Liver (tissue), 9 donors: ENCODE measurements around the gene ADRM1. TPM values are rescaled to one million over a fixed set of nuclear protein-coding genes. Genes with fewer than 3 reads are reported as not detected.
A peak's percentile ranks its signal among the peaks of the same experiment; 100 is the strongest.

ENCODE experiments used
- DNase-seq: peaks from one replicate; pipeline ENCODE4 v3.0.0-alpha.2; 2017; ENCODE audit warnings: low spot score
- H3K27ac ChIP-seq, 2 donors: one replicate each; pipeline ENCODE4 v1.7.0; 2013; ENCODE audit warnings: inconsistent platforms in 2 of 2, low read length in 2 of 2, control low read depth in 1 of 2, low read depth in 1 of 2, mild to moderate bottlenecking in 1 of 2
- H3K27me3 ChIP-seq, 4 donors: one replicate each; pipeline versions ENCODE4 v1.6.1 to v1.7.0; 2013; ENCODE audit warnings: low read length in 3 of 4, inconsistent platforms in 1 of 4, mild to moderate bottlenecking in 1 of 4, moderate library complexity in 1 of 4; ENCODE audit not compliant: control insufficient read depth in 4 of 4, insufficient read depth in 4 of 4
- H3K36me3 ChIP-seq, 4 donors: one replicate each; pipeline versions ENCODE4 v1.6.1 to v1.7.0; 2013; ENCODE audit warnings: low read length in 3 of 4, mild to moderate bottlenecking in 3 of 4, low read depth in 1 of 4, moderate library complexity in 1 of 4; ENCODE audit not compliant: control insufficient read depth in 4 of 4, insufficient read depth in 3 of 4
- H3K4me1 ChIP-seq, 4 donors: one replicate each; pipeline versions ENCODE4 v1.6.1 to v1.7.0; 2013; ENCODE audit warnings: low read length in 3 of 4, mild to moderate bottlenecking in 3 of 4, moderate library complexity in 1 of 4; ENCODE audit not compliant: control insufficient read depth in 4 of 4, insufficient read depth in 4 of 4
- H3K4me3 ChIP-seq, 3 donors: one replicate each; pipeline versions ENCODE4 v1.6.1 to v1.7.0; 2013; ENCODE audit warnings: low read length in 3 of 3, control low read depth in 1 of 3, low read depth in 1 of 3, mild to moderate bottlenecking in 1 of 3
- H3K9ac ChIP-seq, 2 donors: one replicate each; pipeline ENCODE4 v1.7.0; 2013; ENCODE audit warnings: low read length in 2 of 2, mild to moderate bottlenecking in 2 of 2, moderate library complexity in 2 of 2, control low read depth in 1 of 2, low read depth in 1 of 2
- H3K9me3 ChIP-seq, 4 donors: one replicate each; pipeline versions ENCODE4 v1.6.1 to v1.7.0; 2013; ENCODE audit warnings: low read length in 3 of 4; ENCODE audit not compliant: control insufficient read depth in 4 of 4
- EGR1 ChIP-seq, 2 donors: IDR thresholded peaks; 2 replicates each; pipeline ENCODE4 v1.6.1; 2016 to 2018; ENCODE audit warnings: antibody characterized with exemption in 2 of 2, low read depth in 2 of 2
- FOXA1 ChIP-seq: IDR thresholded peaks from 2 replicates; pipeline ENCODE4 v1.6.1; 2016; ENCODE audit warnings: antibody characterized with exemption
- FOXA2 ChIP-seq: IDR thresholded peaks from 2 replicates; pipeline ENCODE4 v1.6.1; 2016; ENCODE audit warnings: antibody characterized with exemption
- GABPA ChIP-seq, 2 donors: IDR thresholded peaks in 1 of 2; conservative IDR thresholded peaks in 1 of 2; 2 replicates each; pipeline ENCODE4 v1.6.1; 2016; ENCODE audit warnings: antibody characterized with exemption in 2 of 2, mild to moderate bottlenecking in 1 of 2, moderate library complexity in 1 of 2
- HNF4A ChIP-seq, 2 donors: conservative IDR thresholded peaks; 2 replicates each; pipeline ENCODE4 v1.6.1; 2016; ENCODE audit warnings: antibody characterized with exemption in 2 of 2, mild to moderate bottlenecking in 2 of 2
- HNF4G ChIP-seq: IDR thresholded peaks from 2 replicates; pipeline ENCODE4 v1.6.1; 2016; ENCODE audit warnings: antibody characterized with exemption
- JUND ChIP-seq, 2 donors: IDR thresholded peaks; 2 replicates each; pipeline ENCODE4 v1.6.1; 2016; ENCODE audit warnings: antibody characterized with exemption in 2 of 2
- NR2F2 ChIP-seq: IDR thresholded peaks from 2 replicates; pipeline ENCODE4 v1.6.1; 2016; ENCODE audit warnings: antibody characterized with exemption
- RAD21 ChIP-seq, 2 donors: IDR thresholded peaks; 2 replicates each; pipeline ENCODE4 v1.6.1; 2016; ENCODE audit warnings: antibody characterized with exemption in 2 of 2, mild to moderate bottlenecking in 2 of 2
- RXRA ChIP-seq, 2 donors: IDR thresholded peaks; 2 replicates each; pipeline ENCODE4 v1.6.1; 2017 to 2018; ENCODE audit warnings: antibody characterized with exemption in 2 of 2, mild to moderate bottlenecking in 1 of 2
- SP1 ChIP-seq: IDR thresholded peaks from 2 replicates; pipeline ENCODE4 v1.6.1; 2018; ENCODE audit warnings: antibody characterized with exemption, mild to moderate bottlenecking
- TAF1 ChIP-seq: conservative IDR thresholded peaks from 2 replicates; pipeline ENCODE4 v1.6.1; 2016; ENCODE audit warnings: antibody characterized with exemption, mild to moderate bottlenecking
- YY1 ChIP-seq: IDR thresholded peaks from 2 replicates; pipeline ENCODE4 v1.6.1; 2016; ENCODE audit warnings: antibody characterized with exemption, mild to moderate bottlenecking
- WGBS: extraction: QIAGEN DNeasy Blood & Tissue Kit; methylation state at CpG from one replicate; pipeline ENCODE4 v1.1.7; 2013; 5-methylcytosine and 5-hydroxymethylcytosine counted together
- polyA plus RNA-seq, 2 donors: library from polyadenylated mRNA; stranded (reverse) in 1 of 2; unstranded in 1 of 2; fragments of 200-250 nt in 1 of 2; fragments of >200 nt in 1 of 2; fragmentation: Nextera tagmentation in 1 of 2; extraction: Ambion mirVana in 1 of 2; gene quantifications; one replicate each; pipeline versions ENCODE4 v1.2.1 to v1.2.3, GENCODE V29; 2013 to 2015
- total RNA-seq, 2 donors: library from RNA; depleted of rRNA; stranded (reverse); fragments of >200 nt; gene quantifications; one replicate each; pipeline ENCODE4 v1.2.3, GENCODE V29; 2014
- TF ChIP-seq, protein P1 (sequence below): IDR thresholded peaks from 2 replicates; pipeline ENCODE4 v1.6.1; 2016; ENCODE audit warnings: antibody characterized with exemption
- TF ChIP-seq, protein P2 (sequence below): IDR thresholded peaks from 2 replicates; pipeline ENCODE4 v1.6.1; 2016; ENCODE audit warnings: antibody characterized with exemption
- TF ChIP-seq, protein P3 (sequence below): IDR thresholded peaks from 2 replicates; pipeline ENCODE4 v1.6.1; 2016; ENCODE audit warnings: antibody characterized with exemption
- TF ChIP-seq, protein P4 (sequence below): IDR thresholded peaks from 2 replicates; pipeline ENCODE4 v1.6.1; 2016; ENCODE audit warnings: antibody characterized with exemption, mild to moderate bottlenecking
- donor health status: healthy.
- donor health status: healthy.
- donor health status: healthy.
- donor health status: healthy.
- donor health status: healthy.

The ADRM1 gene
- total and polyA plus RNA-seq, 4 donors, result 45.3 to 91.0 (median 77.3) TPM

DNA sequence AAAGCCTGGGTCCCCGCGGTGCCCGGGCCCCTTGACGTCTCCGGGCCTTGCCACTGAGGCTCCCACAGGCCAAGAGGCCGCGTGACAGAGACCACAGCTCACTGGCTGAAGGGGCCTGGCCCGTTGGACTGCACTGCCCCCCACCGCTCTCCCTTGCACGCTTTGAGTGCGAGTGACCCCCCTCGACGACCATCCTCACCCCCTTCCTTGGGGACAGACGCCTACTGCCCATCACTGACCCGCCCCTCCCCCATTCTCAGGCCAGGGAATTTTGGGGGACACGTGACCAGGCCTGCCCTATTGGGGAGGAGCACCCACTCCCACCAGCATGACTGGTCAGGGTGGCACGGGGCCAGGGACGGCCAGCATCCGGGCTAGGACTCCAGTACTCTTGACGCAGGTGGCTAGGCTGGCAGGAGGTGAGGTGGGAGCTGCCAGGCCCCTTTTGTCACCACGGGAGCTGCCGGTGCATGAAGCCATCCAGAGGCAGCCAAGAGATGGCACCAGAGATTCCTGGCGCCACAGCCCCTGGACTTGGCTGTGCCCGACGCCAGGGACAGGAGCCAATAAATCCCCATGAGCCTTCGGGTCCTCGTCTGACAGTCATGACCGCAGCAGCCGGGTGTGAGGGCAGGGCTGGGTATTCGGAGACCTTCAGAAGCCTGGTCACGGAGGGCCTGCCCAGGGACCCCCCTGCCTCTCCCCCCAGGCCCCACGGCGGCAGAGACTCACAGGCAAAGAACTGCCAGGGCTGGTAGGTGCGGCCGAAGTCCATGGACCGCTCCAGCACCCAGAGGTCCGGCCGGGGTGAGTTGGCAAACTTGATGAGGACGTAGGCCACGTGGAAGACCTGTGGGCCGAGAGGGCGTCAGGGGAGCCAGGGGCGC, 49.8 kb downstream of the ADRM1 start (continued):
- TF ChIP-seq, protein P1, sequence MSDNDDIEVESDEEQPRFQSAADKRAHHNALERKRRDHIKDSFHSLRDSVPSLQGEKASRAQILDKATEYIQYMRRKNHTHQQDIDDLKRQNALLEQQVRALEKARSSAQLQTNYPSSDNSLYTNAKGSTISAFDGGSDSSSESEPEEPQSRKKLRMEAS, result peak; percentile 72
- TF ChIP-seq YY1, result peak; percentile 54

DNA sequence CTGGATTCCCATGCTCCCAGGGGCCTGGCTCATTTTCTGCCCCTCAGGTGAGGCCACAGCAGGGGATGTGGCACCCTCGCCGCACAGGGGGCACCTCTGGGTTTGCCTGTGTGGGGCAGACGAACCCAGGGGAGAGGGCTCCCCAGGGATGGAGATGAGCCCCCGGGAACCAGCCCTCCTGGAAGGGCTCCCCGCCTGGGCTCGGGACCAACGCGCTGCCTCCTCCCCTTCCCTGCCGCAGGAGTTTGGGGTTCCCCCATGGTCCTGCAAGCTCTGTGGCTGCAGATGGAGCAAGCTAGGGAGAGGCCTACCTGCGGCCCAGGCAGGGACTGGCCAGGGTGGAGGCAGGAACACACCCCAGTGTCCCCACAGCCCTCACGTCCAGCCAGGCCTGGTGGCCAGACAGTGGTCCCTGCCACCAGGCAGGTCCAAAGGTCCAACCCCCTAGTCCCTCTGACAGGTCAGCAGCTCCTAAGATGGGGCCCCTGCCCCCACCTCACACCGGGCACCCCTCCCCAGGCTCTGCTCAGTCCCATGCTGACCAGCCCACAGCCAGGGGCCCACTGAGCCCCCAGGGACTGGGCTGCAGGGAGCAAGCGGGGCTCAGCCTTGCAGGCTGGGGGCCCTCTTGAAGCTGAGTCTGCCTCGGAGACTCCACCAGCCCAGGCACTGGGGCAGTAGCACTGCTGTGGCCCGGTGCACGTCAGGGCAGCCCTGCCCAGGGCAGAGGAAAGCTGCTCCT, 50.7 kb downstream of the ADRM1 start:
- no peaks in the 10 kb centered on the region for H3K27me3 ChIP-seq
- H3K36me3 ChIP-seq, result peaks cover 0 to 5% (median 3%) of the 10 kb centered on the region in 4 donors
- peak overlapping the region; percentile 84 to 88 for H3K27ac ChIP-seq
- H3K4me1 ChIP-seq, result peaks cover 45 to 64% (median 56%) of the 10 kb centered on the region in 4 donors
- H3K9me3 ChIP-seq, result no peaks in the 10 kb centered on the region
- no peak for DNase-seq
- TF ChIP-seq JUND (IDR thresholded peaks at IDR 0.05), result no peak
- TF ChIP-seq, protein P1, result no peak
- no peak for TF ChIP-seq RXRA (IDR thresholded peaks at IDR 0.05)
- no peak for TF ChIP-seq NR2F2
- TF ChIP-seq TAF1, result no peak
- TF ChIP-seq SP1, result no peak
- TF ChIP-seq, protein P2, sequence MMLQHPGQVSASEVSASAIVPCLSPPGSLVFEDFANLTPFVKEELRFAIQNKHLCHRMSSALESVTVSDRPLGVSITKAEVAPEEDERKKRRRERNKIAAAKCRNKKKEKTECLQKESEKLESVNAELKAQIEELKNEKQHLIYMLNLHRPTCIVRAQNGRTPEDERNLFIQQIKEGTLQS, result no peak
- no peak for TF ChIP-seq RAD21 (IDR thresholded peaks at IDR 0.05)
- TF ChIP-seq FOXA1, result no peak
- no peak for TF ChIP-seq HNF4A (conservative IDR thresholded peaks at IDR 0.05)
- no peak for TF ChIP-seq HNF4G
- TF ChIP-seq, protein P3, sequence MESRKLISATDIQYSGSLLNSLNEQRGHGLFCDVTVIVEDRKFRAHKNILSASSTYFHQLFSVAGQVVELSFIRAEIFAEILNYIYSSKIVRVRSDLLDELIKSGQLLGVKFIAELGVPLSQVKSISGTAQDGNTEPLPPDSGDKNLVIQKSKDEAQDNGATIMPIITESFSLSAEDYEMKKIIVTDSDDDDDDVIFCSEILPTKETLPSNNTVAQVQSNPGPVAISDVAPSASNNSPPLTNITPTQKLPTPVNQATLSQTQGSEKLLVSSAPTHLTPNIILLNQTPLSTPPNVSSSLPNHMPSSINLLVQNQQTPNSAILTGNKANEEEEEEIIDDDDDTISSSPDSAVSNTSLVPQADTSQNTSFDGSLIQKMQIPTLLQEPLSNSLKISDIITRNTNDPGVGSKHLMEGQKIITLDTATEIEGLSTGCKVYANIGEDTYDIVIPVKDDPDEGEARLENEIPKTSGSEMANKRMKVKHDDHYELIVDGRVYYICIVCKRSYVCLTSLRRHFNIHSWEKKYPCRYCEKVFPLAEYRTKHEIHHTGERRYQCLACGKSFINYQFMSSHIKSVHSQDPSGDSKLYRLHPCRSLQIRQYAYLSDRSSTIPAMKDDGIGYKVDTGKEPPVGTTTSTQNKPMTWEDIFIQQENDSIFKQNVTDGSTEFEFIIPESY, result no peak
- TF ChIP-seq GABPA (IDR thresholded peaks at IDR 0.05 in 1 of 2, conservative IDR thresholded peaks at IDR 0.05 in 1 of 2), result no peak
- TF ChIP-seq FOXA2, result no peak
- peak overlapping the region in 1 of 3 donors; percentile 23 for H3K4me3 ChIP-seq
- 74% methylated on average over 16 of the region's 16 CpGs for WGBS
- peak overlapping the region in 1 of 2 donors; percentile 38 for H3K9ac ChIP-seq

DNA sequence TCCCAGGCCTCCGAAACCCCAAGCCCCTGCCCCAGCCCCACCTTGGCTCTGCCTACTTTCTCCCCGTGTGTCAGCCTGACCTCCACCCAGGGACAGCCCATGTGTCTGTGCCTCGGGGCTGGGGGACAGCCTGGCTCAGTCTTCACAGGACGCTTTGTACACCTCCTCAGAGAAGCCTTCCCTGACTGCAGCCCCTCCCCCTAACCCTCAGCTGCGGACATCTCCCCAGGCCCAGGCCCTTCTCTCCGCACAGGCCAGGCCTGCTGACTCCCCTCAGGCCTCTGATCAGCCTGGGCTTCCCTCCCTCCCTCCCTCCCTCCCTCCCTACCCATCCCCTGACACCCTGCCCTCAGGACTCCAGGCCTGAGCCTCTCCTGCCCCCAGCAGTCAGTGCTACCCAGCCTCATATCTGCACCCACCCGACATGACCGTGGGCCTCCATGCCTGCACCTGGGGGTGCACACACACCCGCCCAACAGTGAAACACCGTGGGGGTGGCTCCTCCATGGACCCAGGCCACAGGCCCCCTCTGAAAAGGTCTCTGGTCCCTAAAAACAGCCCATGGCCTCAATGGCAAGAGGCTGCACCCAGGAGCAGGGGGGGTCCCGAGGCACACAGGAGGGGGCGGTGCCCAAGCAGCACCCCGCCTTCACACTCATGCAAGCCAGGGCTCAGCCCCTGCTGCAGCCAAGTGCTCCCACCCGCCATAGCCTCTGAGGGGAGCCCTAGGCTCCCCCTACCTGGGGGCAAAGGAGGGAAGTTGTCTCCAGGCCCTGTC, 51.4 kb downstream of the ADRM1 start:
- Histone ChIP-seq H3K27ac (peak overlapping the region in 1 of 2 donors; percentile 88), H3K27me3 (no peaks in the 10 kb centered on the region), H3K9me3 (no peaks in the 10 kb centered on the region), H3K36me3 (peaks cover 0 to 5% (median 3%) of the 10 kb centered on the region in 4 donors), H3K4me1 (peaks cover 52 to 71% (median 62%) of the 10 kb centered on the region in 4 donors), H3K9ac (peak overlapping the region in 1 of 2 donors; percentile 59), H3K4me3 (no peak overlapping the region)
- WGBS, result 75% methylated on average over 14 of the region's 14 CpGs
- DNase-seq, result no peak
- no peak for TF ChIP-seq FOXA2
- no peak for TF ChIP-seq HNF4G
- no peak for TF ChIP-seq HNF4A (conservative IDR thresholded peaks at IDR 0.05)
- no peak for TF ChIP-seq YY1
- no peak for TF ChIP-seq TAF1
- TF ChIP-seq, protein P1, result no peak
- TF ChIP-seq, protein P4, sequence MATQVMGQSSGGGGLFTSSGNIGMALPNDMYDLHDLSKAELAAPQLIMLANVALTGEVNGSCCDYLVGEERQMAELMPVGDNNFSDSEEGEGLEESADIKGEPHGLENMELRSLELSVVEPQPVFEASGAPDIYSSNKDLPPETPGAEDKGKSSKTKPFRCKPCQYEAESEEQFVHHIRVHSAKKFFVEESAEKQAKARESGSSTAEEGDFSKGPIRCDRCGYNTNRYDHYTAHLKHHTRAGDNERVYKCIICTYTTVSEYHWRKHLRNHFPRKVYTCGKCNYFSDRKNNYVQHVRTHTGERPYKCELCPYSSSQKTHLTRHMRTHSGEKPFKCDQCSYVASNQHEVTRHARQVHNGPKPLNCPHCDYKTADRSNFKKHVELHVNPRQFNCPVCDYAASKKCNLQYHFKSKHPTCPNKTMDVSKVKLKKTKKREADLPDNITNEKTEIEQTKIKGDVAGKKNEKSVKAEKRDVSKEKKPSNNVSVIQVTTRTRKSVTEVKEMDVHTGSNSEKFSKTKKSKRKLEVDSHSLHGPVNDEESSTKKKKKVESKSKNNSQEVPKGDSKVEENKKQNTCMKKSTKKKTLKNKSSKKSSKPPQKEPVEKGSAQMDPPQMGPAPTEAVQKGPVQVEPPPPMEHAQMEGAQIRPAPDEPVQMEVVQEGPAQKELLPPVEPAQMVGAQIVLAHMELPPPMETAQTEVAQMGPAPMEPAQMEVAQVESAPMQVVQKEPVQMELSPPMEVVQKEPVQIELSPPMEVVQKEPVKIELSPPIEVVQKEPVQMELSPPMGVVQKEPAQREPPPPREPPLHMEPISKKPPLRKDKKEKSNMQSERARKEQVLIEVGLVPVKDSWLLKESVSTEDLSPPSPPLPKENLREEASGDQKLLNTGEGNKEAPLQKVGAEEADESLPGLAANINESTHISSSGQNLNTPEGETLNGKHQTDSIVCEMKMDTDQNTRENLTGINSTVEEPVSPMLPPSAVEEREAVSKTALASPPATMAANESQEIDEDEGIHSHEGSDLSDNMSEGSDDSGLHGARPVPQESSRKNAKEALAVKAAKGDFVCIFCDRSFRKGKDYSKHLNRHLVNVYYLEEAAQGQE, result no peak
- TF ChIP-seq EGR1 (IDR thresholded peaks at IDR 0.05; ENCODE audit: low read depth in 2 of 2), result no peak
